ENCODE measurements around the gene PHLPP2. TPM values are rescaled to one million over a fixed set of nuclear protein-coding genes. Genes with fewer than 3 reads are reported as not detected.

Gene PHLPP2
- total RNA-seq, 1 experiment from 2014 or later, result 20.6 TPM

DNA sequence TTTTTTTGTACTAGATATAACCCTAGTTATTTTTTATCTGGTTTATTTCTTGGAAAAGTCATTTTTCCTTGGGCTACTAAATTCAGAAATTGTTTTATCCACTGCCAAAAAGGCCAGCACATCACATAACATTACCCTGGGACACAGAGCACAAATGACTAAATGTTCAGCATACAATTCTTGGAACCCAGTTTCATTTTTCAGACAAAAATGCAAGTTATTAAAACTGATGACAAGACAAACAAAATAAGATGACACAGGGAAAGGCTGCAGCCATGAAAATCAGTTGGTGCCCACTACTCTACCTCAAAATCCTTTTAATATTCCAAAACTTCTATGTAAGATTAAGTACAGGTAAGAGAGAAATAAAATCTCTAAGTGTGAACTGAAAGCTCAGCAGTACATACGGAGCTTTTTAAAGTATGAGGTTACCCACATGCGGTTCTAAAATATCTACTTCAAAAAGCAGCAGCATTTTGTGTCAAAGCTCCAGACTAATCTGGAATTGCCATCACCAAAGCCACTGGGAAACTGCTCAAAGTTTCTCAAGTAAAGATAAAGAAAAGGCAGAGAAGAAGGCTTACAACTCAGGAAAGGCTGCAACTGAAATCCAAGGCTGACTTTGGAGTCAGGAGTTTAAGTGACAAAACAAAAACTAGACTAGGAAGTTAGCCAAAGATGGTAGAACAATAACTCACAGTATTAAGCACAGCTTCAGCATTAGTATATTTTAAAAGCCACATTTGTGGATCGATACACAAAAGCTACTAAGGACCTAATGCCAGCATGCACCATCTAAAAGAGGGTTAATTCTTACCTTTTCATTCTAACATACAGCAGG is 42.8 kb upstream of the PHLPP2 start:
- intact Hi-C loops (cut with micrococcal nuclease; ENCODE audit: unreplicated experiment), result no loop called here
- no TSS peak for BruUV-seq (replicated peaks)
- H3K9me3 Mint-ChIP-seq (ENCODE audit: unreplicated experiment), result no peaks in the 10 kb centered on the region
- Histone ChIP-seq H3K36me3 (ENCODE audit: control insufficient read depth, insufficient read depth, low read length) (peaks cover 1% of the 10 kb centered on the region; the same call in 1 of the 2 replicates), H3K4me3 (ENCODE audit: low read depth, low read length) (no peak overlapping the region), H3K27me3 (replicated peaks; ENCODE audit: control insufficient read depth, insufficient read depth, low read length) (no peaks in the 10 kb centered on the region), H3K9me3 (no peaks in the 10 kb centered on the region), H3K4me1 (no peaks in the 10 kb centered on the region)
- H3K27ac Mint-ChIP-seq (ENCODE audit: unreplicated experiment), result no peak overlapping the region
- H3K4me3 Mint-ChIP-seq (ENCODE audit: unreplicated experiment), result no peak overlapping the region
- no peak for DNase-seq
- TF ChIP-seq, protein P1, sequence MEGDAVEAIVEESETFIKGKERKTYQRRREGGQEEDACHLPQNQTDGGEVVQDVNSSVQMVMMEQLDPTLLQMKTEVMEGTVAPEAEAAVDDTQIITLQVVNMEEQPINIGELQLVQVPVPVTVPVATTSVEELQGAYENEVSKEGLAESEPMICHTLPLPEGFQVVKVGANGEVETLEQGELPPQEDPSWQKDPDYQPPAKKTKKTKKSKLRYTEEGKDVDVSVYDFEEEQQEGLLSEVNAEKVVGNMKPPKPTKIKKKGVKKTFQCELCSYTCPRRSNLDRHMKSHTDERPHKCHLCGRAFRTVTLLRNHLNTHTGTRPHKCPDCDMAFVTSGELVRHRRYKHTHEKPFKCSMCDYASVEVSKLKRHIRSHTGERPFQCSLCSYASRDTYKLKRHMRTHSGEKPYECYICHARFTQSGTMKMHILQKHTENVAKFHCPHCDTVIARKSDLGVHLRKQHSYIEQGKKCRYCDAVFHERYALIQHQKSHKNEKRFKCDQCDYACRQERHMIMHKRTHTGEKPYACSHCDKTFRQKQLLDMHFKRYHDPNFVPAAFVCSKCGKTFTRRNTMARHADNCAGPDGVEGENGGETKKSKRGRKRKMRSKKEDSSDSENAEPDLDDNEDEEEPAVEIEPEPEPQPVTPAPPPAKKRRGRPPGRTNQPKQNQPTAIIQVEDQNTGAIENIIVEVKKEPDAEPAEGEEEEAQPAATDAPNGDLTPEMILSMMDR (IDR thresholded peaks at IDR 0.05; ENCODE audit: insufficient read depth in 1 of 2, low read depth in 1 of 2, low read length in 1 of 2, severe bottlenecking in 1 of 2, unreplicated experiment in 1 of 2), result no peak
- ChIA-PET POLR2A (no interaction called here), CTCF (no interaction called here)
- H3K4me1 Mint-ChIP-seq (ENCODE audit: low read depth, unreplicated experiment), result no peaks in the 10 kb centered on the region
- no peaks in the 10 kb centered on the region for H3K27me3 Mint-ChIP-seq (ENCODE audit: insufficient read depth, unreplicated experiment)
- peaks cover 81% of the 10 kb centered on the region for H3K36me3 Mint-ChIP-seq (ENCODE audit: insufficient read depth, unreplicated experiment)

DNA sequence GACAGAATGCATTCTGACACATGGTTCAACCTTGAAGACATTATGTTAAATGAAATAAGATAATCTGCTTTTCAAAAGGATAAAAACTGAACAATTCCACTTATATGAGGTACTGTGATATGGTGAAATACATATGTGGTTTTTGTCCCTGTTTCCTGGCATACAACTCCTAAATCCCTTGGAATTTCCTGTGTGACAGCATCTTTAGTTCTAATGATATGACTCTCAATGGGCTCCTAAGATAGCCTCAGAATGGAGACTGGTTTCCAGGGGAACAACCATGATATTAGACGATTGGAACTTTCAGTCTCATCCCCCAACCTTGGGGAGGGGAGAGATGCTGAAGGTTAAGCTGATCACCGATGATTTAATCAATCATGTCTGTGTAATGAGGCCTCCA is 37.7 kb upstream of the PHLPP2 start:
- H3K27me3 ChIP-seq (replicated peaks; ENCODE audit: control insufficient read depth, insufficient read depth, low read length), result no peaks in the 10 kb centered on the region
- H3K27ac Mint-ChIP-seq (ENCODE audit: unreplicated experiment), result no peak overlapping the region
- H3K4me1 Mint-ChIP-seq (ENCODE audit: low read depth, unreplicated experiment), result peaks cover 8% of the 10 kb centered on the region
- no peak overlapping the region for H3K4me3 ChIP-seq (ENCODE audit: low read depth, low read length)
- intact Hi-C loops (cut with micrococcal nuclease; ENCODE audit: unreplicated experiment), result no loop called here
- H3K36me3 Mint-ChIP-seq (ENCODE audit: insufficient read depth, unreplicated experiment), result peaks cover 88% of the 10 kb centered on the region
- DNase-seq, result no peak
- POLR2A ChIA-PET, result no interaction called here
- H3K36me3 ChIP-seq (ENCODE audit: control insufficient read depth, insufficient read depth, low read length), result no peaks in the 10 kb centered on the region; the same call in 1 of the 2 replicates
- no peaks in the 10 kb centered on the region for H3K9me3 ChIP-seq
- CTCF ChIA-PET, result no interaction called here
- BruUV-seq (replicated peaks), result no TSS peak
- no peaks in the 10 kb centered on the region for H3K27me3 Mint-ChIP-seq (ENCODE audit: insufficient read depth, unreplicated experiment)
- peaks cover 7% of the 10 kb centered on the region for H3K4me1 ChIP-seq
- H3K9me3 Mint-ChIP-seq (ENCODE audit: unreplicated experiment), result no peaks in the 10 kb centered on the region
- TF ChIP-seq, protein P1 (IDR thresholded peaks at IDR 0.05; ENCODE audit: insufficient read depth in 1 of 2, low read depth in 1 of 2, low read length in 1 of 2, severe bottlenecking in 1 of 2, unreplicated experiment in 1 of 2), result no peak
- H3K4me3 Mint-ChIP-seq (ENCODE audit: unreplicated experiment), result no peak overlapping the region

DNA sequence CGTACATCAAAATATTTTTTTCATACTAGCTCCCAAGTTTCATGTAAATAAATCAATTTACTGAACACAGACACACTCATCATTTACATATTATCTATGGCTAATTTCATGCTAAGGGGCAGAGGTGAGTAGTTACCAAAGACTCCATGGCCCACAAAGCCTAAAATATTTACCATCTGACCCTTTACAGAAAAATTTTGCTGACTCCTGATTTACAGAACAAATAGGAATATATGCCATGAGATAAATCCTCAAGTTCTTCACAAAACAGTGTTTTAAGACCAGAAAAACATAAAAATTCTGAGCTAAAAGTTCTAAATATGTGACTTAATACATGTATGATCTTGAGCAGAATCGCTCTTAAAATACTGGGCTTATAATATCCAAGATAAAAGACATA is 36.6 kb upstream of the PHLPP2 start:
- H3K27ac Mint-ChIP-seq (ENCODE audit: unreplicated experiment), result no peak overlapping the region
- no TSS peak for BruUV-seq (replicated peaks)
- intact Hi-C loops (cut with micrococcal nuclease; ENCODE audit: unreplicated experiment), result no loop called here
- H3K4me3 Mint-ChIP-seq (ENCODE audit: unreplicated experiment), result no peak overlapping the region
- H3K4me1 Mint-ChIP-seq (ENCODE audit: low read depth, unreplicated experiment), result peaks cover 8% of the 10 kb centered on the region
- Histone ChIP-seq H3K27me3 (replicated peaks; ENCODE audit: control insufficient read depth, insufficient read depth, low read length) (no peaks in the 10 kb centered on the region), H3K36me3 (ENCODE audit: control insufficient read depth, insufficient read depth, low read length) (no peaks in the 10 kb centered on the region; the same call in 1 of the 2 replicates), H3K4me3 (ENCODE audit: low read depth, low read length) (no peak overlapping the region), H3K4me1 (peaks cover 7% of the 10 kb centered on the region), H3K9me3 (no peaks in the 10 kb centered on the region)
- no peaks in the 10 kb centered on the region for H3K27me3 Mint-ChIP-seq (ENCODE audit: insufficient read depth, unreplicated experiment)
- no peaks in the 10 kb centered on the region for H3K9me3 Mint-ChIP-seq (ENCODE audit: unreplicated experiment)
- H3K36me3 Mint-ChIP-seq (ENCODE audit: insufficient read depth, unreplicated experiment), result peaks cover 91% of the 10 kb centered on the region
- TF ChIP-seq, protein P1 (IDR thresholded peaks at IDR 0.05; ENCODE audit: insufficient read depth in 1 of 2, low read depth in 1 of 2, low read length in 1 of 2, severe bottlenecking in 1 of 2, unreplicated experiment in 1 of 2), result no peak
- no peak for DNase-seq
- CTCF ChIA-PET, result no interaction called here
- POLR2A ChIA-PET, result no interaction called here
